Chondrocyte (in vitro differentiated cells): Measurements from ENCODE around the gene S100A7A. TPM values are rescaled to one million over a fixed set of nuclear protein-coding genes. Genes with fewer than 3 reads are reported as not detected.
A peak's percentile ranks its signal among the peaks of the same experiment; 100 is the strongest.
"Not testable (repeated sequence)": the region's sequence is repeated elsewhere in the genome, so short reads cannot be mapped to it uniquely, and the experiment has no call there.

ENCODE experiments used
- DNase-seq: peaks from one replicate; pipeline ENCODE4 v3.0.0; 2021; ENCODE audit warnings: mixed read lengths, low spot score
- H3K27ac Mint-ChIP-seq: one replicate; pipeline ENCODE4 v1.8.0; 2021; ENCODE audit warnings: mild to moderate bottlenecking, moderate library complexity, mixed read lengths; ENCODE audit not compliant: unreplicated experiment
- H3K27me3 Mint-ChIP-seq: 2 replicates; pipeline ENCODE4 v1.8.0; 2021; ENCODE audit warnings: low read depth, mixed read lengths
- H3K36me3 Mint-ChIP-seq: 2 replicates; pipeline ENCODE4 v1.8.0; 2021; ENCODE audit warnings: low read depth, mixed read lengths
- H3K4me1 Mint-ChIP-seq: 2 replicates; pipeline ENCODE4 v1.8.0; 2021; ENCODE audit warnings: low read depth, mild to moderate bottlenecking, mixed read lengths
- H3K4me3 Mint-ChIP-seq: one replicate; pipeline ENCODE4 v1.8.0; 2021; ENCODE audit warnings: mild to moderate bottlenecking, moderate library complexity, mixed read lengths; ENCODE audit not compliant: unreplicated experiment
- H3K9me3 Mint-ChIP-seq: 2 replicates; pipeline ENCODE4 v1.8.0; 2021; ENCODE audit warnings: low read depth, mixed read lengths
- total RNA-seq: library from RNA; stranded (reverse); gene quantifications from 3 replicates; pipeline ENCODE4 v1.2.1, GENCODE V29; 2021
- TF ChIP-seq, protein P1 (sequence below): fragments of 200-600 bp; sonication (generic); IDR thresholded peaks from 2 replicates; pipeline ENCODE4 v1.5.0; 2021; ENCODE audit warnings: antibody characterized with exemption, mild to moderate bottlenecking, moderate library complexity

The S100A7A gene
- total RNA-seq, 1 donor from 2014 or later: not detected

- Mint-ChIP-seq H3K9me3 (no peaks in the 10 kb centered on the region), H3K27me3 (peaks cover 8% of the 10 kb centered on the region), H3K4me3 (no peak overlapping the region), H3K27ac (no peak overlapping the region), H3K36me3 (no peaks in the 10 kb centered on the region), H3K4me1 (no peaks in the 10 kb centered on the region)
- DNase-seq: no peak
- TF ChIP-seq, protein P1, sequence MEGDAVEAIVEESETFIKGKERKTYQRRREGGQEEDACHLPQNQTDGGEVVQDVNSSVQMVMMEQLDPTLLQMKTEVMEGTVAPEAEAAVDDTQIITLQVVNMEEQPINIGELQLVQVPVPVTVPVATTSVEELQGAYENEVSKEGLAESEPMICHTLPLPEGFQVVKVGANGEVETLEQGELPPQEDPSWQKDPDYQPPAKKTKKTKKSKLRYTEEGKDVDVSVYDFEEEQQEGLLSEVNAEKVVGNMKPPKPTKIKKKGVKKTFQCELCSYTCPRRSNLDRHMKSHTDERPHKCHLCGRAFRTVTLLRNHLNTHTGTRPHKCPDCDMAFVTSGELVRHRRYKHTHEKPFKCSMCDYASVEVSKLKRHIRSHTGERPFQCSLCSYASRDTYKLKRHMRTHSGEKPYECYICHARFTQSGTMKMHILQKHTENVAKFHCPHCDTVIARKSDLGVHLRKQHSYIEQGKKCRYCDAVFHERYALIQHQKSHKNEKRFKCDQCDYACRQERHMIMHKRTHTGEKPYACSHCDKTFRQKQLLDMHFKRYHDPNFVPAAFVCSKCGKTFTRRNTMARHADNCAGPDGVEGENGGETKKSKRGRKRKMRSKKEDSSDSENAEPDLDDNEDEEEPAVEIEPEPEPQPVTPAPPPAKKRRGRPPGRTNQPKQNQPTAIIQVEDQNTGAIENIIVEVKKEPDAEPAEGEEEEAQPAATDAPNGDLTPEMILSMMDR: no peak
These were observed 12.8 kb upstream of the S100A7A start for GRCh38 chr1:153403421-153404085.

- H3K4me1 Mint-ChIP-seq: no peaks in the 10 kb centered on the region
- H3K36me3 Mint-ChIP-seq: no peaks in the 10 kb centered on the region
- H3K27me3 Mint-ChIP-seq: peaks cover 10% of the 10 kb centered on the region
- DNase-seq: no peak
- H3K4me3 Mint-ChIP-seq: no peak overlapping the region
- H3K27ac Mint-ChIP-seq: no peak overlapping the region
- TF ChIP-seq, protein P1: no peak
- peaks cover 2% of the 10 kb centered on the region for H3K9me3 Mint-ChIP-seq
These were observed 12.2 kb upstream of the S100A7A start for GRCh38 chr1:153404086-153404635.

DNA sequence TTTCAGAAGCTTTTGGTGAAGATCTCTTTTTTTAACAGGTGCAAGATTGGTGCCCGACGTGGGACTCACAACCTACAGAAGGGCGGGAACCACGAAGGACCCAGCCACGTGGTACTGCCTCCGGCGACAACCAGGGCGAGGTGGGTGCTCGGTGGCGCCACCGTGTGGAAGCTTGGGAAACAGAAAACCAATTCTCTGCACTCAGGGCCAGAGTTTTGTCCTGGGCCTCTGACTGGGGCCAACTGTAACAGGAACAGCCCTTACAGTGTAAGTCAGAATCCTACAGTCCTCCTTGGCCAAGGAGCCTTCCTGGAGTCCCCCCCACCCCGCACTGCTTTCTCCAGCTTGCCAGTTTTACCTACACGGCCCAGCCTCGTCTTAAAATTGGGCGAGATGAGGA lies 11.6 kb upstream of the S100A7A start:
- TF ChIP-seq, protein P1: peak; percentile 46
- H3K27ac Mint-ChIP-seq: no peak overlapping the region

GRCh38 chr1:153405825-153406599 lies 10.3 kb upstream of the S100A7A start:
- H3K27ac Mint-ChIP-seq, DNase-seq, H3K4me3 Mint-ChIP-seq, H3K4me1 Mint-ChIP-seq, H3K36me3 Mint-ChIP-seq, H3K9me3 Mint-ChIP-seq: not testable (repeated sequence)
- H3K27me3 Mint-ChIP-seq: peaks cover 14% of the 10 kb centered on the region

More for the DNA sequence above, 11.6 kb upstream of the S100A7A start:
- DNase-seq: no peak
- H3K9me3 Mint-ChIP-seq: peaks cover 3% of the 10 kb centered on the region
- H3K4me3 Mint-ChIP-seq: no peak overlapping the region
- H3K4me1 Mint-ChIP-seq: no peaks in the 10 kb centered on the region
- H3K36me3 Mint-ChIP-seq: no peaks in the 10 kb centered on the region
- peaks cover 13% of the 10 kb centered on the region for H3K27me3 Mint-ChIP-seq

GRCh38 chr1:153407274-153407673 lies 9.0 kb upstream of the S100A7A start:
- H3K36me3 Mint-ChIP-seq, H3K27ac Mint-ChIP-seq, DNase-seq, H3K9me3 Mint-ChIP-seq, H3K4me3 Mint-ChIP-seq, H3K4me1 Mint-ChIP-seq: not testable (repeated sequence)
- peaks cover 14% of the 10 kb centered on the region for H3K27me3 Mint-ChIP-seq

GRCh38 chr1:153413961-153414360 lies 2.4 kb upstream of the S100A7A start:
- not testable (repeated sequence) for H3K27ac Mint-ChIP-seq, H3K4me3 Mint-ChIP-seq, DNase-seq, H3K36me3 Mint-ChIP-seq, H3K4me1 Mint-ChIP-seq
- peaks cover 18% of the 10 kb centered on the region for H3K27me3 Mint-ChIP-seq
- peaks cover 17% of the 10 kb centered on the region for H3K9me3 Mint-ChIP-seq
